GM23248 (cell line): ENCODE results near the gene DCUN1D1. TPM values are rescaled to one million over a fixed set of nuclear protein-coding genes. Genes with fewer than 3 reads are reported as not detected.

Experiments used
- DNase-seq: peaks from one replicate; pipeline ENCODE4 v3.0.0-alpha.2; 2015
- H2AFZ ChIP-seq: fragments of 200-600 bp; sonication (generic); 2 replicates; pipeline ENCODE4 v1.6.1; 2016; ENCODE audit warnings: antibody characterized with exemption
- H3F3A ChIP-seq: fragments of 200-600 bp; sonication (generic); 2 replicates; pipeline ENCODE4 v1.6.1; 2016; ENCODE audit warnings: mild to moderate bottlenecking, antibody characterized with exemption, mixed run types; ENCODE audit not compliant: insufficient read depth
- H3K27ac ChIP-seq: fragments of 200-600 bp; sonication (generic); 2 replicates; pipeline ENCODE4 v1.5.1; 2016; ENCODE audit warnings: mild to moderate bottlenecking
- H3K27me3 ChIP-seq: fragments of 200-600 bp; sonication (generic); replicated peaks from 2 replicates; pipeline ENCODE4 v1.6.1; 2016; ENCODE audit warnings: mild to moderate bottlenecking; ENCODE audit not compliant: insufficient read depth
- H3K36me3 ChIP-seq: fragments of 200-600 bp; sonication (generic); 2 replicates; pipeline ENCODE4 v1.6.1; 2016; ENCODE audit warnings: low read depth, mild to moderate bottlenecking
- H3K4me1 ChIP-seq: fragments of 200-600 bp; sonication (generic); 2 replicates; pipeline ENCODE4 v1.6.1; 2016; ENCODE audit warnings: mild to moderate bottlenecking; ENCODE audit not compliant: insufficient read depth
- H3K4me2 ChIP-seq: fragments of 200-600 bp; sonication (generic); one replicate; pipeline ENCODE4 v1.6.1; 2016; ENCODE audit warnings: mild to moderate bottlenecking; ENCODE audit not compliant: unreplicated experiment
- H3K4me3 ChIP-seq: fragments of 200-600 bp; sonication (generic); 2 replicates; pipeline ENCODE4 v1.5.1; 2016; ENCODE audit warnings: mild to moderate bottlenecking
- H3K79me2 ChIP-seq: fragments of 200-600 bp; sonication (generic); 2 replicates; pipeline ENCODE4 v1.6.1; 2016; ENCODE audit warnings: mild to moderate bottlenecking; ENCODE audit not compliant: insufficient read depth
- H3K9ac ChIP-seq: fragments of 200-600 bp; sonication (generic); 2 replicates; pipeline ENCODE4 v1.6.1; 2016; ENCODE audit warnings: mild to moderate bottlenecking
- H3K9me2 ChIP-seq: fragments of 200-600 bp; sonication (generic); 2 replicates; pipeline ENCODE4 v1.6.1; 2016; ENCODE audit warnings: mixed run types, mild to moderate bottlenecking, moderate library complexity; ENCODE audit not compliant: insufficient read depth
- H3K9me3 ChIP-seq: fragments of 200-600 bp; sonication (generic); one replicate; pipeline ENCODE4 v1.6.1; 2017; ENCODE audit warnings: low read depth
- H4K20me1 ChIP-seq: fragments of 200-600 bp; sonication (generic); 2 replicates; pipeline ENCODE4 v1.6.0; 2016; ENCODE audit not compliant: insufficient read depth
- EZH2 ChIP-seq: fragments of 200-600 bp; sonication (generic); IDR thresholded peaks from 2 replicates; pipeline ENCODE4 v1.6.1; 2018; ENCODE audit warnings: antibody characterized with exemption, mild to moderate bottlenecking; ENCODE audit not compliant: insufficient read depth, poor library complexity, severe bottlenecking
- EZH2phosphoT487 ChIP-seq: fragments of 200-600 bp; sonication (generic); IDR thresholded peaks from 2 replicates; pipeline ENCODE4 v1.6.1; 2018; ENCODE audit warnings: antibody characterized with exemption, moderate library complexity, mild to moderate bottlenecking, low read depth; ENCODE audit not compliant: insufficient read depth
- WGBS, 2 experiments: methylation state at CpG; one replicate each; pipeline ENCODE4 v1.1.6; 2015 to 2017; ENCODE audit warnings: low lambda C conversion rate in 2 of 2, low coverage in 1 of 2; ENCODE audit errors: missing lambda C conversion rate in 2 of 2; 5-methylcytosine and 5-hydroxymethylcytosine counted together
- in situ Hi-C: fragments of 300-500 bp; cut with MboI; formaldehyde crosslinking; loops from 2 replicates; pipeline ENCODE4 v1.15.0; 2020
- polyA plus RNA-seq: library from polyadenylated mRNA; unstranded; fragments of >200 nt; fragmentation: Nextera tagmentation; extraction: Ambion mirVana; gene quantifications from 2 replicates; pipeline ENCODE4 v1.2.1, GENCODE V29; 2016
- total RNA-seq: library from RNA; depleted of rRNA; stranded (reverse); fragments of >200 nt; shearing (Covaris generic); gene quantifications from 2 replicates; pipeline ENCODE4 v1.2.3, GENCODE V29; 2014

DCUN1D1 gene
- total and polyA plus RNA-seq, 2 experiments from 2014 or later: 28.5 to 31.7 TPM

GRCh38 chr3:182967218-182968204 lies 12.8 kb downstream of the DCUN1D1 start:
- no peak for TF ChIP-seq EZH2
- no peak for TF ChIP-seq EZH2phosphoT487
- no peaks in the 10 kb centered on the region for H3K36me3 ChIP-seq
- DNase-seq: no peak
- H3K27ac ChIP-seq: no peak overlapping the region
- peaks cover 91% of the 10 kb centered on the region for H3K79me2 ChIP-seq
- H3K27me3 ChIP-seq: no peaks in the 10 kb centered on the region
- H4K20me1 ChIP-seq: no peaks in the 10 kb centered on the region
- H3K4me2 ChIP-seq: no peak overlapping the region
- H3F3A ChIP-seq: no peaks in the 10 kb centered on the region
- no peaks in the 10 kb centered on the region for H3K9me2 ChIP-seq
- H3K4me1 ChIP-seq: peaks cover 18% of the 10 kb centered on the region
- H3K9ac ChIP-seq: no peak overlapping the region
- no peaks in the 10 kb centered on the region for H3K9me3 ChIP-seq
- in situ Hi-C loops: no loop called here
- H3K4me3 ChIP-seq: no peak overlapping the region
- H2AFZ ChIP-seq: no peak overlapping the region
- WGBS, 2 experiments: 92 to 93% methylated on average over 6 of the region's 6 CpGs

DNA sequence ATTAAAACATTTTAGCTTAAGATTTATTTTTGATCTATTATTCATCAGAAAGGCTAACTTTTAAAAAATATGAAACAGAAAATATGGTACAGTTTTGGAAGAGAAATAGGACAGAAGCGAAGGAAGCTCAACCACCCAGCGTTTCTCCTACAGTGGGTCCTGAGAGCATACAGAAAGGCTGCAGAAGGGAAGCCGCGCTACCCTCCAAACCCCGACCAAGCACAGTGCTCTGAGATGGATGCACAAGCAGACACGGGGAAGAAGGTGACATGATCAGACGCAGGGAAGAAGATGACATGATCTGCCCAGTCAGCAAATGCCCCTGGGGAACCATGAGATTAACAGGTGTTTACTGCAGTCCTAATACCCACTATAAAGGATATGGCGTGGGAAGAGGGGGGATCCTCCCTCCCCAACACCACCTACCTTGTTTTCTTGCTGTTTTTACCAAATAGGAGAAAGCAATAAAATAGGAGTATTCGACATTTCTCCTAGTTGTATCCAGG lies 14.4 kb downstream of the DCUN1D1 start:
- H3K27ac ChIP-seq: no peak overlapping the region
- no peak overlapping the region for H3K9ac ChIP-seq
- peaks cover 8% of the 10 kb centered on the region; the same call in 1 of the 2 replicates for H3K36me3 ChIP-seq
- H3K79me2 ChIP-seq: peaks cover 83% of the 10 kb centered on the region
- DNase-seq: no peak
- H2AFZ ChIP-seq: no peak overlapping the region
- in situ Hi-C loops: no loop called here
- no peaks in the 10 kb centered on the region for H3F3A ChIP-seq
- no peaks in the 10 kb centered on the region for H3K9me2 ChIP-seq
- H3K4me2 ChIP-seq: no peak overlapping the region
- 85 to 86% methylated on average over 9 of the region's 9 CpGs for WGBS, 2 experiments
- H3K4me3 ChIP-seq: no peak overlapping the region
- no peaks in the 10 kb centered on the region for H4K20me1 ChIP-seq
- peaks cover 18% of the 10 kb centered on the region for H3K4me1 ChIP-seq
- TF ChIP-seq EZH2phosphoT487: no peak
- TF ChIP-seq EZH2: no peak
- H3K27me3 ChIP-seq: no peaks in the 10 kb centered on the region
- no peaks in the 10 kb centered on the region for H3K9me3 ChIP-seq

DNA sequence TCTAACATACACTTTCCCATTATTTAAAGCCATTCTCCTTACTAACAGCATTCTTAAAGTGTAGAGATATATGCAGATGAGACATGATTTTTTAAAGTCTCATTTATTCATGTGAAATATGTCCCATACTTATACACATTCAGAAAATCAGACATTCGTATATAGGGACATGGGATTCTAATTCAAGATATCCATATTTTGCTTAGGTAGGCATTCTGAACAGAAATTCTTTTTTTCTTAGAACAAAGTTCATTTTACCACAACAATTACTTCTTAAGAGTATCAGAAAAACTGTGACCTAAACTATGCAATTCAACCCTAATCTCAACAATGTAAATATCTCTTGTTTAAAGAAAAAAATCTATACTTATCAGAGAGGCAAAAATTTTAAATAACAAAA lies 16.2 kb downstream of the DCUN1D1 start:
- Histone ChIP-seq H3K9ac (no peak overlapping the region), H3K4me1 (peaks cover 13% of the 10 kb centered on the region), H3K79me2 (peaks cover 65% of the 10 kb centered on the region), H3K9me3 (no peaks in the 10 kb centered on the region), H3K9me2 (no peaks in the 10 kb centered on the region), H3F3A (no peaks in the 10 kb centered on the region), H3K4me3 (no peak overlapping the region), H3K4me2 (no peak overlapping the region), H3K27ac (no peak overlapping the region), H2AFZ (no peak overlapping the region), H3K27me3 (no peaks in the 10 kb centered on the region), H4K20me1 (no peaks in the 10 kb centered on the region), H3K36me3 (peaks cover 13% of the 10 kb centered on the region; the same call in 1 of the 2 replicates)
- no peak for DNase-seq
- WGBS, 2 experiments: 94 to 100% methylated on average over 1 of the region's 1 CpG
- in situ Hi-C loops: no loop called here
- no peak for TF ChIP-seq EZH2phosphoT487
- TF ChIP-seq EZH2: no peak

DNA sequence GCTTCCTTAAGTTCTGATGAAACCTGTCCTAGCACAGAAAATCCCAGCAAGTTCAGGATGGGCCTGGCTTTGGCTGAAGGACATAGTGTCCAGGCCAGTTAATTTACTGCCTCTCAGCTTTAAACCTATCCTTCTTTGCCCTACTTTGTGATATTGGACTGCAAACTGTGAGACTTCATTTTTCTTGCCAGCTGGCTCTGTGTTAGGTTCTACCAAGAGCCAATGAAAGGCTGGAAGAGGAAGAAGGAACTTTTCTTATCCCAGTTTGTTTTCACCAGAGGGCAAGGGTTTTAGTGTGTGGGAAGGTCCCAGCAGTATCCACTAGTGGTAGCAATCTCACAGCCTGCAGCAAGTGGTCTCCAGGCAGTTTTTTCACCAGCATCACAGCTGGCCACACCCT lies 18.2 kb downstream of the DCUN1D1 start:
- H3K4me2 ChIP-seq: no peak overlapping the region
- H3K36me3 ChIP-seq: peaks cover 18% of the 10 kb centered on the region; the same call in 1 of the 2 replicates
- no peak for DNase-seq
- in situ Hi-C loops: no loop called here
- H3K4me3 ChIP-seq: no peak overlapping the region
- H3F3A ChIP-seq: no peaks in the 10 kb centered on the region
- H3K9me2 ChIP-seq: no peaks in the 10 kb centered on the region
- peaks cover 5% of the 10 kb centered on the region; the same call in 1 of the 2 replicates for H3K4me1 ChIP-seq
- no peak for TF ChIP-seq EZH2phosphoT487
- no peak for TF ChIP-seq EZH2
- H2AFZ ChIP-seq: no peak overlapping the region
- H3K79me2 ChIP-seq: peaks cover 45% of the 10 kb centered on the region
- H3K27ac ChIP-seq: no peak overlapping the region
- no peaks in the 10 kb centered on the region for H4K20me1 ChIP-seq
- no peak overlapping the region for H3K9ac ChIP-seq
- H3K27me3 ChIP-seq: no peaks in the 10 kb centered on the region
- H3K9me3 ChIP-seq: no peaks in the 10 kb centered on the region
